Head of caudate nucleus (tissue), 42 donors: ENCODE measurements around the gene TMEM248.
"Not testable (repeated sequence)": the region's sequence is repeated elsewhere in the genome, so short reads cannot be mapped to it uniquely, and the experiment has no call there.

Source experiments
- DNase-seq, 42 donors: peaks; one replicate each; pipeline versions ENCODE4 v3.0.0 to v3.0.0-alpha.2; 2020 to 2021; ENCODE audit warnings: mixed read lengths in 7 of 42
- intact Hi-C: fragments of 100-400 bp; cut with DNase I; formaldehyde crosslinking; loops from one replicate; pipeline ENCODE4 v1.15.0; 2022

Gene TMEM248

GRCh38 chr7:66920769-66921395, at the start of gene TMEM248:
Gene TMEM248, plus strand, starts transcription at chr7:66921225. Its CDS starts 20,641 bp downstream, at chr7:66941866.
- peak; percentile 78 to 96 (median 92) for DNase-seq
- intact Hi-C loops = loop anchor here (5.0 to 10.0 kb wide), 2 partner anchors 74 kb away; partner anchors contain the start of genes SBDS and TYW1

GRCh38 chr7:66873476-66873875, 47.5 kb upstream of the TMEM248 start:
- intact Hi-C loops = no loop called here
- DNase-seq = no peak

- DNase-seq = no peak
- intact Hi-C loops = no loop called here
Observed at GRCh38 chr7:66877577-66878300, 43.3 kb upstream of the TMEM248 start.

- intact Hi-C loops = not testable (repeated sequence)
Observed at GRCh38 chr7:66878301-66878685, 42.7 kb upstream of the TMEM248 start.

GRCh38 chr7:66880053-66880452, 41.0 kb upstream of the TMEM248 start:
- intact Hi-C loops = no loop called here
- DNase-seq = no peak

More at GRCh38 chr7:66878301-66878685, 42.7 kb upstream of the TMEM248 start:
- not testable (repeated sequence) for DNase-seq

- intact Hi-C loops = not testable (repeated sequence)
Observed at GRCh38 chr7:66880577-66880976, 40.4 kb upstream of the TMEM248 start.

GRCh38 chr7:66883716-66884115, 37.3 kb upstream of the TMEM248 start:
- no peak for DNase-seq
- intact Hi-C loops = no loop called here

More at GRCh38 chr7:66880577-66880976, 40.4 kb upstream of the TMEM248 start:
- not testable (repeated sequence) for DNase-seq

GRCh38 chr7:66884556-66884955, 36.5 kb upstream of the TMEM248 start:
- DNase-seq, intact Hi-C loops: not testable (repeated sequence)

GRCh38 chr7:66886152-66886551, 34.9 kb upstream of the TMEM248 start:
- intact Hi-C loops = no loop called here
- DNase-seq = no peak

GRCh38 chr7:66888223-66888622, 32.8 kb upstream of the TMEM248 start:
- intact Hi-C loops, DNase-seq: not testable (repeated sequence)

- intact Hi-C loops = no loop called here
- peak in 12 of 42 donors; percentile 4 to 45 (median 16) for DNase-seq
Observed at GRCh38 chr7:66894463-66895080, 26.5 kb upstream of the TMEM248 start.

GRCh38 chr7:66896441-66896840, 24.6 kb upstream of the TMEM248 start:
- DNase-seq = no peak
- intact Hi-C loops = no loop called here

GRCh38 chr7:66899552-66900280, 21.3 kb upstream of the TMEM248 start:
- intact Hi-C loops = no loop called here
- DNase-seq = peak in 21 of 42 donors; percentile 11 to 64 (median 26)

GRCh38 chr7:66901941-66902843, 18.8 kb upstream of the TMEM248 start:
- no peak for DNase-seq
- intact Hi-C loops = no loop called here

- intact Hi-C loops = no loop called here
- DNase-seq = no peak
Observed at GRCh38 chr7:66902844-66903180, 18.2 kb upstream of the TMEM248 start.

- DNase-seq = no peak
- intact Hi-C loops = no loop called here
Observed at GRCh38 chr7:66903360-66904062, 17.5 kb upstream of the TMEM248 start.

GRCh38 chr7:66904063-66904593, 16.9 kb upstream of the TMEM248 start:
- intact Hi-C loops = no loop called here

GRCh38 chr7:66905278-66905677, 15.7 kb upstream of the TMEM248 start:
- no peak for DNase-seq
- intact Hi-C loops = no loop called here

More at GRCh38 chr7:66904063-66904593, 16.9 kb upstream of the TMEM248 start:
- no peak for DNase-seq
